ENCODE results near the gene UMPS. TPM values are rescaled to one million over a fixed set of nuclear protein-coding genes. Genes with fewer than 3 reads are reported as not detected.

UMPS gene
- total RNA-seq, 1 donor from 2014 or later: 28.7 TPM

DNA sequence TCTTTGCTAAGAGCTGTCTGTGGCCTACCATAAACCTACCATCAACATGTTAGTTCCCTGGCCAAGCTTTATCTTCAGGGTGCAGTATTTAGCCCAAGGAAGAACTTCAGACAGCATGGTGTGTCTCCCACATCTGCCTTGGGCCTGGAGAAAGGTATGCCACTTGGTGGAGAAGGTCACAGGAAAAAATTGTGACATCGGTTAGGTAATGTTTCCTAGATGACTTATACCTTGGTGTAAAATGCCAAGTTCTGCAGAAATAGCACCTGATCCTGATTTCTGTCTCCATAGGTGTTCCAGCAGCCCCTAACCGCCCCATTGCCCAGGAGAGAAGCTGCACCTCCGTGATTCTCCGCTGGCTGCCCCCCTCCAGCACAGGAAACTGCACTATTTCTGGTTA, 33.0 kb upstream of the UMPS start:
- DNase-seq (ENCODE audit: low read depth): no peak

DNA sequence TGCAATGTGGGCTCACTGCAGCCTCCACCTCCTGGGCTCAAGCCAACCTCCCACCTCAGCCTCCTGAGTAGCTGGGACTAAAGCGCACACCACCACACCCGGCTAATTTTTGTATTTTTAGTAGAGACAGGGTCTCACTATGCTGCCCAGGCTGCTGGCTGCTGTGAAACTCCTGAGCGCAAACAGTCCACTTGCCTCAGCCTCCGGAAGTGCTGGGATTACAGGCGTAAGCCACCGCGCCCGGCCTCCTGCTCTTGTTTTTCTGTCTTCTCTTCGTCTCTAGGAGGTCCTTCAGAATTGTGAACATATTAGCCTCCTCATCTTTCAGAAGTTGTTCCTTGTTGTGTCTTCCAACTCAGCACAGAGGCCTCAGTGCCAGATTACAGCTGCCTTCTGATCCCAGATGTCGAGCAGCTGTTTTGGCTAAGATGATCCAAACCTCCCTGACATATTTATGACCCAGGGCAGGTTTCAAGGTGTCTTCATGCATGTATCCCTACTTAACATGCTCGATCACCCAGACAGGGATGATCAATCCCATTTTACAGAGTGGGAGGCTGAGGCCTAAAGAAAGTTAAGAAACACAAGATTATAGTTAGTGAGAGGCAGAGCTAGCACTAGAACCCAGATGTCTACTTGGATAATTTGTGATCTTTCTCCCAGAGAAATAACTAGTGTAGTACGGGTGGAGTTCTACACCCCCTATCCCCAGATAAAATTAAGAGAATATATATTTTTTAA, 32.1 kb upstream of the UMPS start:
- TF ChIP-seq, protein P1, sequence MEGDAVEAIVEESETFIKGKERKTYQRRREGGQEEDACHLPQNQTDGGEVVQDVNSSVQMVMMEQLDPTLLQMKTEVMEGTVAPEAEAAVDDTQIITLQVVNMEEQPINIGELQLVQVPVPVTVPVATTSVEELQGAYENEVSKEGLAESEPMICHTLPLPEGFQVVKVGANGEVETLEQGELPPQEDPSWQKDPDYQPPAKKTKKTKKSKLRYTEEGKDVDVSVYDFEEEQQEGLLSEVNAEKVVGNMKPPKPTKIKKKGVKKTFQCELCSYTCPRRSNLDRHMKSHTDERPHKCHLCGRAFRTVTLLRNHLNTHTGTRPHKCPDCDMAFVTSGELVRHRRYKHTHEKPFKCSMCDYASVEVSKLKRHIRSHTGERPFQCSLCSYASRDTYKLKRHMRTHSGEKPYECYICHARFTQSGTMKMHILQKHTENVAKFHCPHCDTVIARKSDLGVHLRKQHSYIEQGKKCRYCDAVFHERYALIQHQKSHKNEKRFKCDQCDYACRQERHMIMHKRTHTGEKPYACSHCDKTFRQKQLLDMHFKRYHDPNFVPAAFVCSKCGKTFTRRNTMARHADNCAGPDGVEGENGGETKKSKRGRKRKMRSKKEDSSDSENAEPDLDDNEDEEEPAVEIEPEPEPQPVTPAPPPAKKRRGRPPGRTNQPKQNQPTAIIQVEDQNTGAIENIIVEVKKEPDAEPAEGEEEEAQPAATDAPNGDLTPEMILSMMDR (conservative IDR thresholded peaks at IDR 0.05; ENCODE audit: low read depth, low read length): no peak
- DNase-seq (ENCODE audit: low read depth): no peak
- no peak overlapping the region for H3K4me3 ChIP-seq (ENCODE audit: low read depth, low read length)

More for the DNA sequence above, 33.0 kb upstream of the UMPS start:
- TF ChIP-seq, protein P1 (conservative IDR thresholded peaks at IDR 0.05; ENCODE audit: low read depth, low read length): no peak
- H3K4me3 ChIP-seq (ENCODE audit: low read depth, low read length): no peak overlapping the region

DNA sequence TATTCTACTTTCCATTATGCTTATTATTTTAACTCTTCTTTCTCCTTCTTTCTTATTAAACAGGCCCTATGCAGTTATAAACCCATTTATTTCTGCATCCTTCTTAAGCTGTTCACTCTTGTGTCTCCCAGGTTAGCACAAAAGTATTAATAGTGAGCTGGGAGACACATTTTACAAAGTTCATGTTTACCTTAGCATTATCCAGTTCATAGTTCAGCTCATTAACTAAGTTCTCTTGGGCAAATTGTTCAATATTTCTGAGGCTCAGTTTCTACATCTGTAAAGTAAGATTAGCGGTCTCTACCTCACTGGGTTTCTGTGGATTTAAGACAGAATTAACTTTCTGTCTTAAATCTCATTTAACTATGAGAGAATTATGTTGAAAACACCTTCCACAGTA, 31.2 kb upstream of the UMPS start:
- DNase-seq (ENCODE audit: low read depth): no peak
- TF ChIP-seq, protein P1 (conservative IDR thresholded peaks at IDR 0.05; ENCODE audit: low read depth, low read length): no peak

DNA sequence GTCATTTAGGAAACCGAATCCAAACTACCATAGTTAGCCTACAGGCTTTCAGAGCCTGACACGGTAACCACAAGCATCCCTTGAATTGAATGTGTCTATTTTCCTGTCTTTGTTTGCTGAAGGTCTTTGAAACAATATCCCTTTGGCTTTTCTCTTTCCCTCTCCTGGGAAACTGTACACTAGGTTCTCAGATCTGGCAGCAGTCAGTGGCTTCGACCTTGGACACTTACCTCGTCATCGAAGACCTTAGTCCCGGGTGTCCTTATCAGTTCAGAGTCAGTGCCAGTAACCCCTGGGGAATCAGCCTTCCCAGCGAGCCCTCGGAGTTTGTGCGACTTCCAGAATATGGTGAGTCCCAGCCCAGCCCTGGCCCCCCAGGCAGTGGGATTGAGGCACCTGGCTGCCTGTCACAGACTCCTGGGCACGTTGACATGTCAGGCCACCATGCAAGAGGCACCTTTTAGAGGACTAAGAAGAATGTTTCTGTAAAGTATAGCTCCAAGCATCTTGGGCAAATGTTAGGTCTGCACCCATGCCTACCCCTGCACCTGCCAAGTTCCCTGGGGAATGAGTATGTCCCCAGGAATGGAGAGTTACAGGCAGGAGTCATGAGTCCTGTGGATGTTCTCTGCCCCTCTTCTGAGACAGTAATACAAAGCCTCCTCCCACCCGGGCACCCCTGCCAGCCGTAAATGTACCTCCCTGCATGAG, 30.4 kb upstream of the UMPS start:
- H3K4me3 ChIP-seq (ENCODE audit: low read depth, low read length): no peak overlapping the region
- TF ChIP-seq, protein P1 (conservative IDR thresholded peaks at IDR 0.05; ENCODE audit: low read depth, low read length): no peak
- DNase-seq (ENCODE audit: low read depth): no peak

More for the DNA sequence above, 31.2 kb upstream of the UMPS start:
- H3K4me3 ChIP-seq (ENCODE audit: low read depth, low read length): no peak overlapping the region

DNA sequence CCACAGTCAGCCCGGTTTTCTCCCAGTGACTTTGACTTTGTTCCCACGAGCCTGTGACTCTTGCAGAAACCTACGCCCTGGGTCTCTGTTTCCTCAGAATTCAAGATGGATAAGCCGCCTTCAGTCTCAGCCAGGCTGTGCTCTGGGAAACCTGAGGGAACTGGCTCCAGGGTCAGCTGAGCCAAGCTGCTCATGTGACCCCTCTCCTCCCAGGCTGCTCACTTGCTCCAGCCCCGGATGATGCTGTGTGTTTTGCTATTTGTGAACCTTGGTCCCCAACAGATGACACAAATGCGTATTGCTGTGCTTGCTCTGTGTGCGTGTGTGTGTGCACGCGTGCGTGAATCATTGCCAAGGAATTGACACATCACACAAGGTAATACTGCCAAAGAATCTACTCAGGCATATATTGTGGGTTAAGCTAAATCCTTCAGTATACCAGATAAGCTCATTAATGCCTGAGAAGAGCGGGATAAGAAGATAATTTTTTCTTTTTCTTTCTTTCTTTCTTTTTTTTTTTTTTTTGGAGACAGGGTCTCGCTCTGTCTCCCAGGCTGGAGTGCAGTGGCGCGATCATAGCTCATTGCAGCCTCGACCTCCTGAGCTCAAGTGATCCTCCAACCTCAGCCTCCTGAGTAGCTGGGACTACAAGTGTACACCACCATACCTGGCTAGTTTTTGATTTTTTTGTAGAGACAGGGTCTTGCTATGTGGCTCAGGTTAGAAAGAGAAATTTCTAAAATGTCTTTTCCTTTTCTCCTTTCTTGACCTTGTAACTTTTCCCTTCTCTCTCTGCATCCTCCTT, 29.2 kb upstream of the UMPS start:
- peak; percentile 91 for DNase-seq (ENCODE audit: low read depth)
- no peak overlapping the region for H3K4me3 ChIP-seq (ENCODE audit: low read depth, low read length)

DNA sequence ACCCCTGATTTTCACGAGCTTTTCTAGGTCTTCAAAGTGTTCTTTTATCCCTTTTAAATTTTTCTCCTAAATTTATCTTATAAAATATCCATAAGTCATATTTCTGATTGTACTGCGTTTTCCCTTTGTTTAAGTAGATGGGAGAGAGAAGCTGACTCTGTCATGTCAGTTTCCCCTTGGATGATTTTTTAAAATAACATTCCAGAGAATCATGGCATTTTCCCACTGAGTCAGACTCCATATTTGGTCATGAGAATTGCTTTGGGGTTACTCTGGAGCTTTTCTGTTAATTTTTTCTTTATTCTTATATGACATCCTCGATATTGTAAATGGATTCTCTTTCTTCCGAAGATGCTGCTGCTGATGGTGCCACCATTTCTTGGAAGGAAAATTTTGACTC, 28.6 kb upstream of the UMPS start:
- TF ChIP-seq, protein P1 (conservative IDR thresholded peaks at IDR 0.05; ENCODE audit: low read depth, low read length): no peak
- no peak overlapping the region for H3K4me3 ChIP-seq (ENCODE audit: low read depth, low read length)
- DNase-seq (ENCODE audit: low read depth): peak; percentile 78

More for the DNA sequence above, 29.2 kb upstream of the UMPS start:
- TF ChIP-seq, protein P1 (conservative IDR thresholded peaks at IDR 0.05; ENCODE audit: low read depth, low read length): peak; percentile 2

Data from epithelial cell of proximal tubule (primary cell).